ENCODE data around the gene MICALL2. TPM values are rescaled to one million over a fixed set of nuclear protein-coding genes. Genes with fewer than 3 reads are reported as not detected.

Gene MICALL2
- total RNA-seq, 1 experiment from 2014 or later, result 15.7 TPM

- Mint-ChIP-seq H3K27me3 (ENCODE audit: low read depth) (no peaks in the 10 kb centered on the region), H3K4me1 (no peaks in the 10 kb centered on the region), H3K9me3 (no peaks in the 10 kb centered on the region), H3K36me3 (no peaks in the 10 kb centered on the region), H3K27ac (no peak overlapping the region), H3K4me3 (no peak overlapping the region)
- POLR2A ChIA-PET, result no interaction called here
- TF ChIP-seq SOX15 (CRISPR knock-in tag; IDR thresholded peaks at IDR 0.05) (no peak), JAZF1 (CRISPR knock-in tag; IDR thresholded peaks at IDR 0.05) (no peak), TP53 (CRISPR knock-in tag; IDR thresholded peaks at IDR 0.05) (no peak), ZBTB21 (CRISPR knock-in tag; IDR thresholded peaks at IDR 0.05; ENCODE audit: borderline replicate concordance) (no peak)
- CTCF ChIA-PET, result interaction anchor here (0.8 kb wide), 1 partner anchor 13 kb away, joined by 4 read pairs; no protein-coding TSS in a partner anchor
- ATAC-seq (no peak), DNase-seq (ENCODE audit: low spot score) (no peak)
Observed at GRCh38 chr7:1445341-1445740, 13.9 kb downstream of the MICALL2 start.

GRCh38 chr7:1444925-1445322 lies 14.3 kb downstream of the MICALL2 start:
- H3K27me3 Mint-ChIP-seq (ENCODE audit: low read depth), result no peaks in the 10 kb centered on the region
- no peaks in the 10 kb centered on the region for H3K4me1 Mint-ChIP-seq
- DNase-seq (ENCODE audit: low spot score) (no peak), ATAC-seq (no peak)
- H3K36me3 Mint-ChIP-seq, result no peaks in the 10 kb centered on the region
- H3K4me3 Mint-ChIP-seq, result no peak overlapping the region
- ChIA-PET CTCF (interaction anchor here (0.8 kb wide), 1 partner anchor 13 kb away, joined by 4 read pairs; no protein-coding TSS in a partner anchor), POLR2A (no interaction called here)
- no peak overlapping the region for H3K27ac Mint-ChIP-seq
- no peaks in the 10 kb centered on the region for H3K9me3 Mint-ChIP-seq
- no peak for TF ChIP-seq SP1 (CRISPR knock-in tag; conservative IDR thresholded peaks at IDR 0.05)
- TF ChIP-seq ZNF532 (CRISPR knock-in tag; IDR thresholded peaks at IDR 0.05; ENCODE audit: borderline replicate concordance), result no peak
- no peak for TF ChIP-seq NR3C1 (CRISPR knock-in tag; conservative IDR thresholded peaks at IDR 0.05; ENCODE audit: low read depth)
- TF ChIP-seq, protein P1, sequence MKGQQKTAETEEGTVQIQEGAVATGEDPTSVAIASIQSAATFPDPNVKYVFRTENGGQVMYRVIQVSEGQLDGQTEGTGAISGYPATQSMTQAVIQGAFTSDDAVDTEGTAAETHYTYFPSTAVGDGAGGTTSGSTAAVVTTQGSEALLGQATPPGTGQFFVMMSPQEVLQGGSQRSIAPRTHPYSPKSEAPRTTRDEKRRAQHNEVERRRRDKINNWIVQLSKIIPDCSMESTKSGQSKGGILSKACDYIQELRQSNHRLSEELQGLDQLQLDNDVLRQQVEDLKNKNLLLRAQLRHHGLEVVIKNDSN (CRISPR knock-in tag; IDR thresholded peaks at IDR 0.05), result no peak
- TF ChIP-seq ZNF232 (CRISPR knock-in tag; IDR thresholded peaks at IDR 0.05), result no peak
- TF ChIP-seq, protein P2, sequence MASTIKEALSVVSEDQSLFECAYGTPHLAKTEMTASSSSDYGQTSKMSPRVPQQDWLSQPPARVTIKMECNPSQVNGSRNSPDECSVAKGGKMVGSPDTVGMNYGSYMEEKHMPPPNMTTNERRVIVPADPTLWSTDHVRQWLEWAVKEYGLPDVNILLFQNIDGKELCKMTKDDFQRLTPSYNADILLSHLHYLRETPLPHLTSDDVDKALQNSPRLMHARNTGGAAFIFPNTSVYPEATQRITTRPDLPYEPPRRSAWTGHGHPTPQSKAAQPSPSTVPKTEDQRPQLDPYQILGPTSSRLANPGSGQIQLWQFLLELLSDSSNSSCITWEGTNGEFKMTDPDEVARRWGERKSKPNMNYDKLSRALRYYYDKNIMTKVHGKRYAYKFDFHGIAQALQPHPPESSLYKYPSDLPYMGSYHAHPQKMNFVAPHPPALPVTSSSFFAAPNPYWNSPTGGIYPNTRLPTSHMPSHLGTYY (CRISPR knock-in tag; IDR thresholded peaks at IDR 0.05), result no peak
- TF ChIP-seq ZNF138 (CRISPR knock-in tag; conservative IDR thresholded peaks at IDR 0.05), result no peak
- TF ChIP-seq SMAD3 (CRISPR knock-in tag; IDR thresholded peaks at IDR 0.05; ENCODE audit: borderline replicate concordance), result no peak
- TF ChIP-seq FOXK1 (CRISPR knock-in tag; IDR thresholded peaks at IDR 0.05), result no peak
- TF ChIP-seq, protein P3, sequence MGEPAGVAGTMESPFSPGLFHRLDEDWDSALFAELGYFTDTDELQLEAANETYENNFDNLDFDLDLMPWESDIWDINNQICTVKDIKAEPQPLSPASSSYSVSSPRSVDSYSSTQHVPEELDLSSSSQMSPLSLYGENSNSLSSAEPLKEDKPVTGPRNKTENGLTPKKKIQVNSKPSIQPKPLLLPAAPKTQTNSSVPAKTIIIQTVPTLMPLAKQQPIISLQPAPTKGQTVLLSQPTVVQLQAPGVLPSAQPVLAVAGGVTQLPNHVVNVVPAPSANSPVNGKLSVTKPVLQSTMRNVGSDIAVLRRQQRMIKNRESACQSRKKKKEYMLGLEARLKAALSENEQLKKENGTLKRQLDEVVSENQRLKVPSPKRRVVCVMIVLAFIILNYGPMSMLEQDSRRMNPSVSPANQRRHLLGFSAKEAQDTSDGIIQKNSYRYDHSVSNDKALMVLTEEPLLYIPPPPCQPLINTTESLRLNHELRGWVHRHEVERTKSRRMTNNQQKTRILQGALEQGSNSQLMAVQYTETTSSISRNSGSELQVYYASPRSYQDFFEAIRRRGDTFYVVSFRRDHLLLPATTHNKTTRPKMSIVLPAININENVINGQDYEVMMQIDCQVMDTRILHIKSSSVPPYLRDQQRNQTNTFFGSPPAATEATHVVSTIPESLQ (CRISPR knock-in tag; IDR thresholded peaks at IDR 0.05), result no peak
